Measurements from ENCODE around the gene FH.

The FH gene

DNA sequence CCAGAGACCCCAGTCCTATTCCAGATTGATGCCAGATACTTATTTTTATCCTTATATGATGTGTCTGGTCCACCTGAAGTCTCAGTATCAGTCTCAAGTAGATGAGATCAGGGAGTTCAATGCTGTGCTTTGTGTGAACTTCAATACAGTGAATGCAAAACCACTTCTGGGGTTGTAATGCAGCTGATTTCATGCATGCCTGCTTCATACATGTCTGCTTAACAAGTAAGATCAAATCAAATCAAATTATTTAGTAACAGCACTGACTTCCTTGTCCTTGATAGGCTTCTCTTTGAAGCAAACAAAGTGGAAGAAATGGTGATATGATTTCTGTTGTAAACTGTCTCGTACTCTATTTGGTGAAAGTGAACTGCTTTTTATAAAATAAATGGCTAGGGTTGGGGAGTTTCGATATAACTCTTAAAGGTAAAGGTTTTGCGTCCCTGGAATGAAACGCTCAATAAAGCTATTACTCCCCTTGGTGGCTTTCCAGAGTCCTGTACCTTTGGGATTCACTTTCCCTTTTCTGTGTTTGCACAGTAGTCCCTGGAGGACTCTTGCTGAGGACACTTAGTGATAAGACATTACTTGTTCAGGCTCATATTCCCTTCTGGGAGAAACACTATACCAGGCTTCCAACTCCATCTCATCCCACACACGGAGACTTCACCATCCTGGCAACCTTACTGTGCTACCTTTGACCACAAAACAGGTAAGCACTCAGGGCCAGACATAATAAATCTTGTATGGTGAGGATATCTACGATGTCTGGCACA, 59.3 kb downstream of the FH start:
- H3K9ac ChIP-seq (ENCODE audit: low read depth in 1 of 2, low read length in 2 of 2): no peak overlapping the region

DNA sequence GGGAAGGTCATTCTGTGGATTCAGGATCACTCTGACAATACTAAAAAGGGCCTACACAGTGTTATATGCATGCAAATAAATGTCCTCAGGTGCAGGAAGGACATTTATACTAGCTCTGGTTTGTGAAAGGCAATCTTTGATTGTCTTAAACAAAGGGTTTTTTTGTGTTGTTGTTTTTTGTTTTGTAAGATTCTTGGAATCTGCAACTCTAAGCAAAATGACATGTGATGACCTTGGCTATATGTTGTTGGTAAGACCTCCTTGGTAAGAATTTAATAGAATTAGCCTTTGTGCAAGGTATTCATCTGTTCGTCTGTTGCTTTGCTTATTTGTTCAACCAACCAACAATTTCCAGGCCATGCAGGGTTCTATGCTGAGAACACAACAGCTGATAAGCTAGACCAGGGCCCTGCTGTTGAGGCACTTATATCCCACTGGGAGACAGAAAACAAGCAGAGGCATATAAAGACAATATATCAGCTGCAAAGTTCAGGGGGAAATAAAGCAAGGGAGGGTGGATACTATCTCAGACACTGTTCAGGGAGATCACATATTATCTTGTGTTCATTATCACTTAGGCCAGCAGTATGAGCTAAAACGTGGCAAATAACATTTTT, 60.3 kb downstream of the FH start:
- no peaks in the 10 kb centered on the region for H3K9me3 ChIP-seq (ENCODE audit: control insufficient read depth in 1 of 2, low read length in 2 of 2)
- no peaks in the 10 kb centered on the region for H3K27me3 ChIP-seq (ENCODE audit: control insufficient read depth in 1 of 2, insufficient read depth in 2 of 2, low read length in 2 of 2)
- no peak overlapping the region for H3K4me3 ChIP-seq (ENCODE audit: low read depth in 1 of 2, low read length in 2 of 2)
- H3K27ac ChIP-seq (ENCODE audit: low read depth, low read length): no peak overlapping the region
- no peaks in the 10 kb centered on the region for H3K36me3 ChIP-seq (ENCODE audit: control insufficient read depth in 1 of 2, insufficient read depth in 2 of 2, low read length in 2 of 2)
- no peaks in the 10 kb centered on the region for H3K4me1 ChIP-seq (ENCODE audit: control insufficient read depth in 1 of 2, insufficient read depth in 2 of 2, low read length in 2 of 2)
- no peak overlapping the region for H3K9ac ChIP-seq (ENCODE audit: low read depth in 1 of 2, low read length in 2 of 2)

More for the DNA sequence above, 59.3 kb downstream of the FH start:
- no peaks in the 10 kb centered on the region for H3K4me1 ChIP-seq (ENCODE audit: control insufficient read depth in 1 of 2, insufficient read depth in 2 of 2, low read length in 2 of 2)
- no peaks in the 10 kb centered on the region for H3K27me3 ChIP-seq (ENCODE audit: control insufficient read depth in 1 of 2, insufficient read depth in 2 of 2, low read length in 2 of 2)
- no peaks in the 10 kb centered on the region for H3K9me3 ChIP-seq (ENCODE audit: control insufficient read depth in 1 of 2, low read length in 2 of 2)
- no peak overlapping the region for H3K4me3 ChIP-seq (ENCODE audit: low read depth in 1 of 2, low read length in 2 of 2)
- H3K27ac ChIP-seq (ENCODE audit: low read depth, low read length): no peak overlapping the region
- H3K36me3 ChIP-seq (ENCODE audit: control insufficient read depth in 1 of 2, insufficient read depth in 2 of 2, low read length in 2 of 2): no peaks in the 10 kb centered on the region

GRCh38 chr1:241457421-241457820, 62.1 kb downstream of the FH start:
- Histone ChIP-seq H3K27me3 (ENCODE audit: control insufficient read depth in 1 of 2, insufficient read depth in 2 of 2, low read length in 2 of 2) (no peaks in the 10 kb centered on the region), H3K9ac (ENCODE audit: low read depth in 1 of 2, low read length in 2 of 2) (no peak overlapping the region), H3K9me3 (ENCODE audit: control insufficient read depth in 1 of 2, low read length in 2 of 2) (no peaks in the 10 kb centered on the region), H3K4me3 (ENCODE audit: low read depth in 1 of 2, low read length in 2 of 2) (no peak overlapping the region), H3K27ac (ENCODE audit: low read depth, low read length) (no peak overlapping the region), H3K36me3 (ENCODE audit: control insufficient read depth in 1 of 2, insufficient read depth in 2 of 2, low read length in 2 of 2) (no peaks in the 10 kb centered on the region), H3K4me1 (ENCODE audit: control insufficient read depth in 1 of 2, insufficient read depth in 2 of 2, low read length in 2 of 2) (no peaks in the 10 kb centered on the region)

GRCh38 chr1:241456743-241457142, 62.8 kb downstream of the FH start:
- H3K9me3 ChIP-seq (ENCODE audit: control insufficient read depth in 1 of 2, low read length in 2 of 2): no peaks in the 10 kb centered on the region
- no peaks in the 10 kb centered on the region for H3K36me3 ChIP-seq (ENCODE audit: control insufficient read depth in 1 of 2, insufficient read depth in 2 of 2, low read length in 2 of 2)
- no peaks in the 10 kb centered on the region for H3K27me3 ChIP-seq (ENCODE audit: control insufficient read depth in 1 of 2, insufficient read depth in 2 of 2, low read length in 2 of 2)
- H3K27ac ChIP-seq (ENCODE audit: low read depth, low read length): no peak overlapping the region
- H3K4me3 ChIP-seq (ENCODE audit: low read depth in 1 of 2, low read length in 2 of 2): no peak overlapping the region
- H3K9ac ChIP-seq (ENCODE audit: low read depth in 1 of 2, low read length in 2 of 2): no peak overlapping the region
- H3K4me1 ChIP-seq (ENCODE audit: control insufficient read depth in 1 of 2, insufficient read depth in 2 of 2, low read length in 2 of 2): no peaks in the 10 kb centered on the region

- Histone ChIP-seq H3K4me1 (ENCODE audit: control insufficient read depth in 1 of 2, insufficient read depth in 2 of 2, low read length in 2 of 2) (no peaks in the 10 kb centered on the region), H3K27ac (ENCODE audit: low read depth, low read length) (no peak overlapping the region), H3K9me3 (ENCODE audit: control insufficient read depth in 1 of 2, low read length in 2 of 2) (no peaks in the 10 kb centered on the region), H3K4me3 (ENCODE audit: low read depth in 1 of 2, low read length in 2 of 2) (no peak overlapping the region), H3K9ac (ENCODE audit: low read depth in 1 of 2, low read length in 2 of 2) (no peak overlapping the region), H3K27me3 (ENCODE audit: control insufficient read depth in 1 of 2, insufficient read depth in 2 of 2, low read length in 2 of 2) (no peaks in the 10 kb centered on the region), H3K36me3 (ENCODE audit: control insufficient read depth in 1 of 2, insufficient read depth in 2 of 2, low read length in 2 of 2) (no peaks in the 10 kb centered on the region)
These were observed 65.8 kb downstream of the FH start for GRCh38 chr1:241453732-241454131.

GRCh38 chr1:241451956-241452355, 67.6 kb downstream of the FH start:
- Histone ChIP-seq H3K4me1 (ENCODE audit: control insufficient read depth in 1 of 2, insufficient read depth in 2 of 2, low read length in 2 of 2) (no peaks in the 10 kb centered on the region), H3K9me3 (ENCODE audit: control insufficient read depth in 1 of 2, low read length in 2 of 2) (no peaks in the 10 kb centered on the region), H3K27ac (ENCODE audit: low read depth, low read length) (no peak overlapping the region), H3K36me3 (ENCODE audit: control insufficient read depth in 1 of 2, insufficient read depth in 2 of 2, low read length in 2 of 2) (no peaks in the 10 kb centered on the region), H3K9ac (ENCODE audit: low read depth in 1 of 2, low read length in 2 of 2) (no peak overlapping the region), H3K27me3 (ENCODE audit: control insufficient read depth in 1 of 2, insufficient read depth in 2 of 2, low read length in 2 of 2) (no peaks in the 10 kb centered on the region), H3K4me3 (ENCODE audit: low read depth in 1 of 2, low read length in 2 of 2) (no peak overlapping the region)
